HepG2 (cell line): Measurements from ENCODE around the gene PCGF6. TPM values are rescaled to one million over a fixed set of nuclear protein-coding genes. Genes with fewer than 3 reads are reported as not detected.
A peak's percentile ranks its signal among the peaks of the same experiment; 100 is the strongest.
"Not testable (repeated sequence)": the region's sequence is repeated elsewhere in the genome, so short reads cannot be mapped to it uniquely, and the experiment has no call there.

Experiments used
- ATAC-seq: fragments of 200-7000 bp; cut with Tn5 transposase; 3 replicates; pipeline ENCODE4 v1.9.1; 2020; ENCODE audit warnings: mild to moderate bottlenecking, moderate library complexity
- BruUV-seq: library from RNA; stranded (reverse); fragments of 400-500 nt; replicated peaks from 2 replicates; lab custom pipeline; 2021; lab: Mats Ljungman, UMichigan
- CTCF ChIA-PET: fragments of 300-600 bp; formaldehyde crosslinking; extraction: SDS; loops from one replicate; lab custom pipeline; 2021; ENCODE audit warnings: low total read pairs, inconsistent platforms, low intra/inter-chr PET ratio; lab: Yijun Ruan, JAX
- POLR2A ChIA-PET: fragments of 350-600 bp; sonication (Branson Sonifier 250); formaldehyde crosslinking; loops from one replicate; lab custom pipeline; 2020; ENCODE audit warnings: antibody characterized with exemption, inconsistent platforms; lab: Yijun Ruan, JAX
- DNase-seq: peaks from one replicate; pipeline ENCODE4 v3.0.0-alpha.2; 2015; ENCODE audit warnings: low spot score
- FAIRE-seq: peaks from 3 replicates; lab custom pipeline; 2011; peaks lifted over from hg19 to GRCh38; lab: Jason Lieb, UNC
- H2AFZ ChIP-seq: one replicate; pipeline ENCODE4 v1.6.1; 2011; ENCODE audit warnings: low read length, inconsistent platforms
- H3K27ac ChIP-seq: fragments of 300-600 bp; 3 replicates; pipeline ENCODE4 v1.8.0; 2011; ENCODE audit warnings: mixed run types, mild to moderate bottlenecking, mixed read lengths, low read length, inconsistent platforms; ENCODE audit not compliant: insufficient read depth; ENCODE audit errors: extremely low read length
- H3K27me3 ChIP-seq, 2 experiments: fragments of 200-600 bp in 1 of 2; 2 replicates in 1 of 2; 3 replicates in 1 of 2; pipeline versions ENCODE4 v1.6.0 to v1.8.0; 2011; ENCODE audit warnings: low read length in 2 of 2, mild to moderate bottlenecking in 2 of 2, moderate library complexity in 2 of 2, inconsistent platforms in 1 of 2; ENCODE audit not compliant: insufficient read depth in 2 of 2, control insufficient read depth in 1 of 2
- H3K36me3 ChIP-seq, 2 experiments: fragments of 200-600 bp in 1 of 2; replicated peaks in 1 of 2; 2 replicates in 1 of 2; 3 replicates in 1 of 2; pipeline versions ENCODE4 v1.5.1 to v1.8.0; 2011; ENCODE audit warnings: low read length in 2 of 2, inconsistent platforms in 1 of 2; ENCODE audit not compliant: insufficient read depth in 2 of 2, control insufficient read depth in 1 of 2
- H3K4me1 ChIP-seq: 2 replicates; pipeline ENCODE4 v1.5.1; 2012; ENCODE audit warnings: low read length, inconsistent platforms; ENCODE audit not compliant: insufficient read depth
- H3K4me2 ChIP-seq: 2 replicates; pipeline ENCODE4 v1.6.0; 2011; ENCODE audit warnings: low read depth, low read length, inconsistent platforms
- H3K4me3 ChIP-seq, 3 experiments: fragments of 200-600 bp in 1 of 3; sonication (generic), shearing (Covaris generic) in 1 of 3; replicated peaks in 1 of 3; 2 replicates each; pipeline ENCODE4 v1.5.1; 2011 to 2016; ENCODE audit warnings: low read length in 3 of 3, inconsistent platforms in 2 of 3, low read depth in 2 of 3, mild to moderate bottlenecking in 2 of 3, control low read depth in 1 of 3, mixed read lengths in 1 of 3; ENCODE audit not compliant: insufficient read depth in 1 of 3
- H3K79me2 ChIP-seq: one replicate; pipeline ENCODE4 v1.6.1; 2011; ENCODE audit warnings: low read length, inconsistent platforms; ENCODE audit not compliant: insufficient read depth
- H3K9ac ChIP-seq: 2 replicates; pipeline ENCODE4 v1.6.0; 2011; ENCODE audit warnings: mild to moderate bottlenecking, low read depth, low read length, inconsistent platforms; ENCODE audit not compliant: insufficient read depth
- H3K9me3 ChIP-seq: 2 replicates; pipeline ENCODE4 v1.5.1; 2012; ENCODE audit warnings: mild to moderate bottlenecking, low read length
- H4K20me1 ChIP-seq: 2 replicates; pipeline ENCODE4 v1.6.0; 2011; ENCODE audit warnings: inconsistent platforms, mild to moderate bottlenecking, low read length, moderate library complexity; ENCODE audit not compliant: insufficient read depth
- HNF4A ChIP-seq: sonication (generic); formaldehyde crosslinking; IDR thresholded peaks from 2 replicates; pipeline ENCODE4 v1.4.0; 2020; ENCODE audit warnings: missing genetic modification reagents
- HNF4G ChIP-seq, 2 experiments: sonication (generic) in 1 of 2; formaldehyde crosslinking in 1 of 2; IDR thresholded peaks; 2 replicates each; pipeline versions ENCODE4 v1.4.0 to v1.6.1; 2011 to 2020; ENCODE audit warnings: borderline replicate concordance in 2 of 2, low read depth in 2 of 2, mild to moderate bottlenecking in 2 of 2, low read length in 1 of 2, missing genetic modification reagents in 1 of 2, moderate library complexity in 1 of 2
- MIER3 ChIP-seq: IDR thresholded peaks from 2 replicates; pipeline ENCODE4 v1.6.1; 2016; ENCODE audit warnings: missing compliant biosample characterization, borderline replicate concordance
- NCOA1 ChIP-seq: sonication (generic); formaldehyde crosslinking; IDR thresholded peaks from 2 replicates; pipeline ENCODE4 v1.9.0; 2021; ENCODE audit warnings: missing genetic modification reagents
- SPEN ChIP-seq: sonication (generic); formaldehyde crosslinking; IDR thresholded peaks from 2 replicates; pipeline ENCODE4 v1.5.1; 2020; ENCODE audit warnings: low read depth, mild to moderate bottlenecking, missing genetic modification reagents
- STAG1 ChIP-seq: sonication (generic); formaldehyde crosslinking; IDR thresholded peaks from 2 replicates; pipeline ENCODE4 v1.4.0; 2020; ENCODE audit warnings: missing genetic modification reagents
- ZFP62 ChIP-seq: sonication (generic); formaldehyde crosslinking; IDR thresholded peaks from 2 replicates; pipeline ENCODE4 v1.4.0; 2020; ENCODE audit warnings: missing genetic modification reagents
- ZMYM4 ChIP-seq: sonication (generic); formaldehyde crosslinking; IDR thresholded peaks from 2 replicates; pipeline ENCODE4 v1.8.1; 2023; ENCODE audit warnings: mild to moderate bottlenecking, missing genetic modification reagents
- WGBS: methylation state at CpG from one replicate; pipeline ENCODE4 v1.1.6; 2017; ENCODE audit warnings: low lambda C conversion rate; 5-methylcytosine and 5-hydroxymethylcytosine counted together
- in situ Hi-C: cut with HindIII; loops from 2 replicates; pipeline ENCODE4 v1.10.0; 2017; ENCODE audit warnings: low pct_unique_long_range_greater_than_20kb; ENCODE audit not compliant: extremely low pct_ligation_motif_present
- intact Hi-C: fragments of 100-400 bp; cut with micrococcal nuclease; formaldehyde crosslinking; loops from one replicate; pipeline ENCODE4 v1.10.0; 2022; ENCODE audit not compliant: unreplicated experiment
- polyA plus RNA-seq, 8 experiments: library from polyadenylated mRNA; depleted of rRNA in 3 of 8; stranded (reverse) in 7 of 8; unstranded in 1 of 8; fragments of >200 nt; fragmentation: Illumina TruSeq in 4 of 8; extraction: Trizol in 4 of 8; gene quantifications; 2 replicates each; pipeline versions ENCODE4 v1.2.1 to v1.2.3, GENCODE V29; 2011 to 2016; ENCODE audit warnings: low read depth in 4 of 8, missing spikeins in 1 of 8, mixed read lengths in 1 of 8; ENCODE audit not compliant: insufficient read depth in 1 of 8
- total RNA-seq, 5 experiments: library from RNA; depleted of rRNA; stranded (reverse); fragments of >200 nt; fragmentation: Illumina TruSeq; extraction: Trizol; gene quantifications; 2 replicates each; pipeline ENCODE4 v1.2.3, GENCODE V29; 2016; ENCODE audit warnings: low read depth in 1 of 5
- TF ChIP-seq, protein P1 (sequence below): sonication (generic); formaldehyde crosslinking; IDR thresholded peaks from 2 replicates; pipeline ENCODE4 v1.5.0; 2020; ENCODE audit warnings: mild to moderate bottlenecking, missing genetic modification reagents, moderate library complexity

PCGF6 gene
- total and polyA plus RNA-seq, 2 of the 13 experiments (the other 11 are each of a cell fraction or from before 2014, with no cell fraction given), result 5.2 to 19.4 TPM

DNA sequence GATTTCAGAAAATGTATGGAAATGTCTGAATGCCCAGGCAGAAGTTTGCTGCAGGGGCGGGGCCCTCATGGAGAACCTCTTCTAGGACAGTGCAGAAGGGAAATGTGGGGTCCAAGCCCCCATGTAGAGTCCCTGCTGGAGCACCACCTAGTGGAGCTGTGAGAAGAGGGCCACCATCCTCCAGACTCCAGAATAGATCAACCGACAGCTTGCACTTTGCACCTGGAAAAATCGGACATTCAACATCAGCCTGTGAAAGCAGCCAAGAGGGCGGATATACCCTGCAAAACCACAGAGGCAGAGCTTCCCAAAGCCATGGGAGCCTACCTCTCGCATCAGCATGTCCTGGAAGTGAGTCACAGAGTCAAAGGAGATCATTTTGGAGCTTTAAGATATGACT is 91.0 kb downstream of the PCGF6 start:
- intact Hi-C loops (no loop called here), in situ Hi-C loops (no loop called here)
- peak; percentile 72 for ATAC-seq
- H2AFZ ChIP-seq, result no peak overlapping the region
- TF ChIP-seq ZMYM4 (CRISPR knock-in tag) (peak; percentile 30; the same call in 1 of the 2 replicates), MIER3 (no peak), ZFP62 (no peak), STAG1 (CRISPR knock-in tag) (peak; percentile 23; the same call in 1 of the 2 replicates), SPEN (CRISPR knock-in tag) (0 out of 2 replicates have a peak, but pooled peaks have one; percentile 30), HNF4G (IDR thresholded peaks at IDR 0.05; ENCODE audit: borderline replicate concordance, low read depth, low read length) (peak; percentile 54; the same call in 1 of the 2 replicates), HNF4G (CRISPR knock-in tag; IDR thresholded peaks at IDR 0.05; ENCODE audit: borderline replicate concordance, low read depth) (no peak), HNF4A (CRISPR knock-in tag) (peak; percentile 45), NCOA1 (CRISPR knock-in tag) (no peak)
- TF ChIP-seq, protein P1, sequence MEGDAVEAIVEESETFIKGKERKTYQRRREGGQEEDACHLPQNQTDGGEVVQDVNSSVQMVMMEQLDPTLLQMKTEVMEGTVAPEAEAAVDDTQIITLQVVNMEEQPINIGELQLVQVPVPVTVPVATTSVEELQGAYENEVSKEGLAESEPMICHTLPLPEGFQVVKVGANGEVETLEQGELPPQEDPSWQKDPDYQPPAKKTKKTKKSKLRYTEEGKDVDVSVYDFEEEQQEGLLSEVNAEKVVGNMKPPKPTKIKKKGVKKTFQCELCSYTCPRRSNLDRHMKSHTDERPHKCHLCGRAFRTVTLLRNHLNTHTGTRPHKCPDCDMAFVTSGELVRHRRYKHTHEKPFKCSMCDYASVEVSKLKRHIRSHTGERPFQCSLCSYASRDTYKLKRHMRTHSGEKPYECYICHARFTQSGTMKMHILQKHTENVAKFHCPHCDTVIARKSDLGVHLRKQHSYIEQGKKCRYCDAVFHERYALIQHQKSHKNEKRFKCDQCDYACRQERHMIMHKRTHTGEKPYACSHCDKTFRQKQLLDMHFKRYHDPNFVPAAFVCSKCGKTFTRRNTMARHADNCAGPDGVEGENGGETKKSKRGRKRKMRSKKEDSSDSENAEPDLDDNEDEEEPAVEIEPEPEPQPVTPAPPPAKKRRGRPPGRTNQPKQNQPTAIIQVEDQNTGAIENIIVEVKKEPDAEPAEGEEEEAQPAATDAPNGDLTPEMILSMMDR (CRISPR knock-in tag), result peak; percentile 56
- H3K4me2 ChIP-seq, result peak overlapping the region; percentile 57
- no peak for FAIRE-seq
- no peak overlapping the region for H3K4me3 ChIP-seq
- no peaks in the 10 kb centered on the region for H3K36me3 ChIP-seq
- H3K4me1 ChIP-seq, result peaks cover 20% of the 10 kb centered on the region
- ChIA-PET CTCF (no interaction called here), POLR2A (no interaction called here)
- WGBS, result 3% methylated on average over 4 of the region's 5 CpGs
- H3K9ac ChIP-seq, result no peak overlapping the region
- H3K27me3 ChIP-seq, result no peaks in the 10 kb centered on the region
- no peaks in the 10 kb centered on the region for H4K20me1 ChIP-seq
- no TSS peak for BruUV-seq
- no peak for DNase-seq
- H3K9me3 ChIP-seq, result peaks cover 10% of the 10 kb centered on the region; the same call in 1 of the 2 replicates
- H3K79me2 ChIP-seq, result no peaks in the 10 kb centered on the region
- H3K27ac ChIP-seq, result no peak overlapping the region

DNA sequence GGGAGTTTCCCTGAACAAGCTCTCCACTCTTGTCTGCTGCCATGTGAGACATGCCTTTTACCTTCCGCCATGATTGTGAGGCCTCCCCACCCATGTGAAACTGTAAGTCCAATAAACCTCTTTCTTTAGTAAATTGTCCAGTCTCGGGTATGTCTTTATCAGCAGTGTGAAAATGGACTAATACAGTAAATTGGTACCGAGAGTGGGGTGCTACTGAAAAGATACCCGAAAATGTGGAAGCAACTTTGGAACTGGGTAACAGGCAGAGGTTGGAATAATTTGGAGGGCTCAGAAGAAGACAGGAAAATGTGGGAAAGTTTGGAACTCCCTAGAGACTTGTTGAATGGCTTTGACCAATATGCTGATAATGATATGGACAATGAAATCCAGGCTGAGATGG is 92.0 kb downstream of the PCGF6 start:
- H3K27ac ChIP-seq, CTCF ChIA-PET, H3K4me3 ChIP-seq, in situ Hi-C loops, H3K9ac ChIP-seq, POLR2A ChIA-PET, H3K27me3 ChIP-seq, FAIRE-seq, H3K36me3 ChIP-seq, H2AFZ ChIP-seq, H3K79me2 ChIP-seq, ATAC-seq, H3K4me2 ChIP-seq, H4K20me1 ChIP-seq, intact Hi-C loops, BruUV-seq, H3K9me3 ChIP-seq, DNase-seq: not testable (repeated sequence)
- WGBS, result 50% methylated on average over 4 of the region's 4 CpGs
- peaks cover 20% of the 10 kb centered on the region for H3K4me1 ChIP-seq
